Stimulated activated CD8-positive, alpha-beta memory T cell treated with anti-CD3 and anti-CD28 coated beads, Interleukin-12 subunit alpha, Interleukin-12 subunit beta, amount 100 ng/mL, for 1 hour (primary cell): Measurements from ENCODE around the gene COPS3.

Experiments
- DNase-seq: peaks from one replicate; pipeline ENCODE4 v3.0.0-alpha.2; 2020; ENCODE audit warnings: low read depth

Gene COPS3

GRCh38 chr17:17216236-17216635 is 64.8 kb downstream of the COPS3 start:
- DNase-seq, result no peak

- DNase-seq, result no peak
These were observed 65.5 kb downstream of the COPS3 start for GRCh38 chr17:17215575-17215974.

GRCh38 chr17:17214646-17215436 is 66.2 kb downstream of the COPS3 start:
- no peak for DNase-seq

- DNase-seq, result no peak
These were observed 67.3 kb downstream of the COPS3 start for GRCh38 chr17:17213775-17214174.

- no peak for DNase-seq
These were observed 73.0 kb downstream of the COPS3 start for GRCh38 chr17:17207998-17208397.

- DNase-seq, result no peak
These were observed 74.1 kb downstream of the COPS3 start for GRCh38 chr17:17206913-17207335.

GRCh38 chr17:17206124-17206912 is 74.7 kb downstream of the COPS3 start, which contains the start of gene PLD6:
PLD6 (minus strand) TSS chr17:17206333; CDS start chr17:17206286, 47 bp downstream.
- peak; percentile 72 for DNase-seq

- DNase-seq, result no peak
These were observed 75.5 kb downstream of the COPS3 start for GRCh38 chr17:17205368-17206123.

- DNase-seq, result no peak
These were observed 76.3 kb downstream of the COPS3 start for GRCh38 chr17:17204635-17205231.

GRCh38 chr17:17204041-17204591 is 76.9 kb downstream of the COPS3 start:
- no peak for DNase-seq

- DNase-seq, result no peak
These were observed 77.8 kb downstream of the COPS3 start for GRCh38 chr17:17203173-17203730.

GRCh38 chr17:17201907-17202306 is 79.1 kb downstream of the COPS3 start:
- no peak for DNase-seq

- DNase-seq, result no peak
These were observed 79.8 kb downstream of the COPS3 start for GRCh38 chr17:17201271-17201670.

GRCh38 chr17:17200831-17201230 is 80.2 kb downstream of the COPS3 start:
- no peak for DNase-seq

GRCh38 chr17:17200311-17200710 is 80.7 kb downstream of the COPS3 start:
- no peak for DNase-seq

GRCh38 chr17:17198281-17198680 is 82.8 kb downstream of the COPS3 start:
- no peak for DNase-seq

GRCh38 chr17:17196776-17197175 is 84.3 kb downstream of the COPS3 start:
- no peak for DNase-seq
